CD8-positive, alpha-beta memory T cell (primary cell): ENCODE data around the gene FHAD1. TPM values are rescaled to one million over a fixed set of nuclear protein-coding genes. Genes with fewer than 3 reads are reported as not detected.
"Not testable (repeated sequence)": the region's sequence is repeated elsewhere in the genome, so short reads cannot be mapped to it uniquely, and the experiment has no call there.

ENCODE experiments used
- CTCF ChIA-PET: fragments of 350-600 bp; sonication (Branson Sonifier 250); formaldehyde crosslinking; loops from one replicate; lab custom pipeline; 2021; ENCODE audit warnings: antibody characterized with exemption; lab: Charles Lee
- POLR2A ChIA-PET: fragments of 350-600 bp; sonication (Branson Sonifier 250); formaldehyde crosslinking; loops from one replicate; lab custom pipeline; 2021; ENCODE audit warnings: antibody characterized with exemption; lab: Charles Lee
- DNase-seq, 5 donors: peaks; one replicate each; pipeline versions ENCODE4 v3.0.0 to v3.0.0-alpha.2; 2020 to 2022; ENCODE audit warnings: mixed read lengths in 1 of 5
- H3K27ac ChIP-seq: one replicate; pipeline ENCODE4 v1.7.0; 2013; ENCODE audit warnings: low read depth, mild to moderate bottlenecking, low read length, moderate library complexity
- H3K27me3 ChIP-seq: 2 replicates; pipeline ENCODE4 v1.7.0; 2013; ENCODE audit warnings: low read length, mild to moderate bottlenecking; ENCODE audit not compliant: insufficient read depth, poor library complexity, severe bottlenecking
- H3K36me3 ChIP-seq: 2 replicates; pipeline ENCODE4 v1.7.0; 2013; ENCODE audit warnings: mild to moderate bottlenecking, low read length, moderate library complexity; ENCODE audit not compliant: insufficient read depth
- H3K4me1 ChIP-seq: 2 replicates; pipeline ENCODE4 v1.7.0; 2013; ENCODE audit warnings: mild to moderate bottlenecking, low read length, moderate library complexity; ENCODE audit not compliant: insufficient read depth
- H3K4me3 ChIP-seq: 2 replicates; pipeline ENCODE4 v1.7.0; 2013; ENCODE audit warnings: mild to moderate bottlenecking, low read length
- H3K9me3 ChIP-seq: 2 replicates; pipeline ENCODE4 v1.7.0; 2013; ENCODE audit warnings: mild to moderate bottlenecking, low read length
- H3K27ac Mint-ChIP-seq, 8 donors: one replicate each; pipeline ENCODE4 v1.8.0; 2020 to 2021; ENCODE audit warnings: mixed read lengths in 8 of 8, mild to moderate bottlenecking in 6 of 8, inconsistent platforms in 3 of 8, moderate library complexity in 3 of 8
- H3K27me3 Mint-ChIP-seq, 2 donors: one replicate each; pipeline ENCODE4 v1.8.0; 2020 to 2021; ENCODE audit warnings: mixed read lengths in 2 of 2, mild to moderate bottlenecking in 1 of 2, moderate library complexity in 1 of 2
- H3K36me3 Mint-ChIP-seq, 3 donors: one replicate each; pipeline ENCODE4 v1.8.0; 2020 to 2021; ENCODE audit warnings: mixed read lengths in 3 of 3, inconsistent platforms in 1 of 3, mild to moderate bottlenecking in 1 of 3
- H3K4me1 Mint-ChIP-seq, 3 donors: one replicate each; pipeline ENCODE4 v1.8.0; 2020 to 2021; ENCODE audit warnings: mixed read lengths in 3 of 3, inconsistent platforms in 1 of 3, mild to moderate bottlenecking in 1 of 3
- H3K4me3 Mint-ChIP-seq, 7 donors: one replicate each; pipeline ENCODE4 v1.8.0; 2020 to 2021; ENCODE audit warnings: mixed read lengths in 7 of 7, mild to moderate bottlenecking in 6 of 7, moderate library complexity in 4 of 7, inconsistent platforms in 2 of 7
- H3K9me3 Mint-ChIP-seq, 5 donors: one replicate each; pipeline ENCODE4 v1.8.0; 2020 to 2022; ENCODE audit warnings: mixed read lengths in 5 of 5, mild to moderate bottlenecking in 3 of 5, moderate library complexity in 2 of 5, inconsistent platforms in 1 of 5
- polyA plus RNA-seq: library from polyadenylated mRNA; unstranded; fragments of 300-500 nt; fragmentation: Illumina TruSeq; gene quantifications from one replicate; pipeline ENCODE4 v1.2.3, GENCODE V29; 2021
- total RNA-seq, 2 experiments: library from RNA; stranded (reverse); gene quantifications; one replicate each; pipeline ENCODE4 v1.2.3, GENCODE V29; 2021

Gene FHAD1
- total and polyA plus RNA-seq, 3 experiments from 2014 or later = not detected

GRCh38 chr1:15385420-15385819 is 138.4 kb downstream of the FHAD1 start:
- Histone ChIP-seq H3K27ac (no peak overlapping the region), H3K27me3 (peaks cover 8% of the 10 kb centered on the region), H3K4me3 (no peak overlapping the region), H3K4me1 (peaks cover 4% of the 10 kb centered on the region), H3K9me3 (no peaks in the 10 kb centered on the region), H3K36me3 (no peaks in the 10 kb centered on the region)
- no peaks in the 10 kb centered on the region for H3K36me3 Mint-ChIP-seq
- DNase-seq = no peak
- no peak overlapping the region for H3K4me3 Mint-ChIP-seq
- POLR2A ChIA-PET = no interaction called here
- H3K4me1 Mint-ChIP-seq = peaks cover 0 to 19% (median 12%) of the 10 kb centered on the region in 3 donors
- H3K27me3 Mint-ChIP-seq = peaks cover 10 to 35% of the 10 kb centered on the region in 2 donors
- CTCF ChIA-PET = no interaction called here
- H3K27ac Mint-ChIP-seq = peak overlapping the region in 1 of 8 donors; percentile 42
- H3K9me3 Mint-ChIP-seq = no peaks in the 10 kb centered on the region

GRCh38 chr1:15386164-15386749 is 139.2 kb downstream of the FHAD1 start:
- ChIA-PET POLR2A (no interaction called here), CTCF (interaction anchor here (1.0 to 1.3 kb wide), 2 partner anchors 45 to 78 kb away, joined by 3 to 4 read pairs; no protein-coding TSS in a partner anchor)
- no peak for DNase-seq
- H3K4me3 ChIP-seq = no peak overlapping the region
- H3K36me3 ChIP-seq = no peaks in the 10 kb centered on the region
- peaks cover 4% of the 10 kb centered on the region for H3K4me1 ChIP-seq
- no peak overlapping the region for H3K27ac ChIP-seq
- peaks cover 0 to 19% (median 12%) of the 10 kb centered on the region in 3 donors for H3K4me1 Mint-ChIP-seq
- peak overlapping the region in 1 of 8 donors; percentile 74 for H3K27ac Mint-ChIP-seq
- H3K36me3 Mint-ChIP-seq = no peaks in the 10 kb centered on the region
- peak overlapping the region in 1 of 7 donors; percentile 57 for H3K4me3 Mint-ChIP-seq
- no peaks in the 10 kb centered on the region for H3K9me3 ChIP-seq
- H3K9me3 Mint-ChIP-seq = no peaks in the 10 kb centered on the region
- H3K27me3 Mint-ChIP-seq = peaks cover 10 to 35% of the 10 kb centered on the region in 2 donors
- H3K27me3 ChIP-seq = peaks cover 8% of the 10 kb centered on the region

GRCh38 chr1:15388201-15388880 is 141.3 kb downstream of the FHAD1 start:
- DNase-seq = no peak
- H3K4me1 ChIP-seq = peaks cover 4% of the 10 kb centered on the region
- Mint-ChIP-seq H3K27ac (peak overlapping the region in 1 of 8 donors; percentile 54), H3K27me3 (peaks cover 8 to 34% of the 10 kb centered on the region in 2 donors), H3K9me3 (no peaks in the 10 kb centered on the region), H3K36me3 (no peaks in the 10 kb centered on the region), H3K4me3 (no peak overlapping the region), H3K4me1 (peaks cover 0 to 19% (median 12%) of the 10 kb centered on the region in 3 donors)
- no peak overlapping the region for H3K27ac ChIP-seq
- CTCF ChIA-PET = no interaction called here
- H3K27me3 ChIP-seq = peaks cover 8% of the 10 kb centered on the region
- H3K36me3 ChIP-seq = no peaks in the 10 kb centered on the region
- H3K4me3 ChIP-seq = no peak overlapping the region
- H3K9me3 ChIP-seq = no peaks in the 10 kb centered on the region
- POLR2A ChIA-PET = no interaction called here

- POLR2A ChIA-PET, H3K4me1 ChIP-seq, H3K9me3 ChIP-seq, H3K36me3 Mint-ChIP-seq, H3K27ac ChIP-seq, H3K4me3 Mint-ChIP-seq, H3K9me3 Mint-ChIP-seq, H3K4me3 ChIP-seq, H3K36me3 ChIP-seq, CTCF ChIA-PET, H3K27me3 ChIP-seq, H3K27ac Mint-ChIP-seq, DNase-seq: not testable (repeated sequence)
- H3K4me1 Mint-ChIP-seq = peaks cover 0 to 15% (median 12%) of the 10 kb centered on the region in 3 donors
- H3K27me3 Mint-ChIP-seq = peaks cover 4 to 29% of the 10 kb centered on the region in 2 donors
Observed at GRCh38 chr1:15389828-15390227, 142.8 kb downstream of the FHAD1 start.

- peaks cover 4% of the 10 kb centered on the region for H3K4me1 ChIP-seq
- no peaks in the 10 kb centered on the region for H3K36me3 ChIP-seq
- H3K27ac Mint-ChIP-seq = peak overlapping the region in 1 of 8 donors; percentile 58
- no peaks in the 10 kb centered on the region for H3K9me3 ChIP-seq
- no peak overlapping the region for H3K4me3 ChIP-seq
- no peaks in the 10 kb centered on the region for H3K9me3 Mint-ChIP-seq
- no peak overlapping the region for H3K4me3 Mint-ChIP-seq
- no peak for DNase-seq
- H3K4me1 Mint-ChIP-seq = peaks cover 0 to 11% (median 9%) of the 10 kb centered on the region in 3 donors
- no peaks in the 10 kb centered on the region for H3K36me3 Mint-ChIP-seq
- peaks cover 6% of the 10 kb centered on the region for H3K27me3 ChIP-seq
- no peak overlapping the region for H3K27ac ChIP-seq
- ChIA-PET CTCF (no interaction called here), POLR2A (no interaction called here)
- peaks cover 4 to 21% of the 10 kb centered on the region in 2 donors for H3K27me3 Mint-ChIP-seq
Observed at GRCh38 chr1:15390667-15391066, 143.6 kb downstream of the FHAD1 start.

- Histone ChIP-seq H3K36me3 (no peaks in the 10 kb centered on the region), H3K4me1 (no peaks in the 10 kb centered on the region), H3K27me3 (no peaks in the 10 kb centered on the region), H3K9me3 (no peaks in the 10 kb centered on the region), H3K27ac (no peak overlapping the region), H3K4me3 (no peak overlapping the region)
- ChIA-PET CTCF (no interaction called here), POLR2A (no interaction called here)
- peaks cover 4 to 15% of the 10 kb centered on the region in 2 donors for H3K27me3 Mint-ChIP-seq
- peaks cover 0 to 4% (median 4%) of the 10 kb centered on the region in 3 donors for H3K4me1 Mint-ChIP-seq
- H3K36me3 Mint-ChIP-seq = no peaks in the 10 kb centered on the region
- no peak overlapping the region for H3K27ac Mint-ChIP-seq
- H3K4me3 Mint-ChIP-seq = no peak overlapping the region
- DNase-seq = no peak
- no peaks in the 10 kb centered on the region for H3K9me3 Mint-ChIP-seq
Observed at GRCh38 chr1:15391366-15391765, 144.3 kb downstream of the FHAD1 start.

GRCh38 chr1:15393475-15394257 is 146.6 kb downstream of the FHAD1 start:
- ChIA-PET POLR2A (no interaction called here), CTCF (no interaction called here)
- Histone ChIP-seq H3K4me1 (no peaks in the 10 kb centered on the region), H3K36me3 (no peaks in the 10 kb centered on the region), H3K9me3 (no peaks in the 10 kb centered on the region), H3K27me3 (no peaks in the 10 kb centered on the region), H3K4me3 (no peak overlapping the region), H3K27ac (no peak overlapping the region)
- H3K4me3 Mint-ChIP-seq = no peak overlapping the region
- H3K9me3 Mint-ChIP-seq = no peaks in the 10 kb centered on the region
- H3K27me3 Mint-ChIP-seq = peaks cover 0 to 4% of the 10 kb centered on the region in 2 donors
- no peaks in the 10 kb centered on the region for H3K4me1 Mint-ChIP-seq
- H3K36me3 Mint-ChIP-seq = no peaks in the 10 kb centered on the region
- H3K27ac Mint-ChIP-seq = no peak overlapping the region
- DNase-seq = no peak

GRCh38 chr1:15394258-15394690 is 147.3 kb downstream of the FHAD1 start:
- Mint-ChIP-seq H3K4me1 (no peaks in the 10 kb centered on the region), H3K36me3 (no peaks in the 10 kb centered on the region), H3K27me3 (peaks cover 0 to 4% of the 10 kb centered on the region in 2 donors), H3K27ac (no peak overlapping the region), H3K4me3 (no peak overlapping the region), H3K9me3 (peaks cover 0 to under 1% (median 0%) of the 10 kb centered on the region in 5 donors)
- Histone ChIP-seq H3K4me3 (no peak overlapping the region), H3K36me3 (no peaks in the 10 kb centered on the region), H3K4me1 (no peaks in the 10 kb centered on the region), H3K9me3 (no peaks in the 10 kb centered on the region), H3K27me3 (no peaks in the 10 kb centered on the region), H3K27ac (no peak overlapping the region)
- ChIA-PET CTCF (no interaction called here), POLR2A (no interaction called here)
- DNase-seq = no peak
